Osteocyte (in vitro differentiated cells): ENCODE results near the gene OTOF. TPM values are rescaled to one million over a fixed set of nuclear protein-coding genes. Genes with fewer than 3 reads are reported as not detected.
A peak's percentile ranks its signal among the peaks of the same experiment; 100 is the strongest.

ENCODE experiments used
- DNase-seq: peaks from one replicate; pipeline ENCODE4 v3.0.0; 2021; ENCODE audit warnings: mixed read lengths; ENCODE audit not compliant: unreplicated experiment; ENCODE audit errors: extremely low spot score
- H3K27ac Mint-ChIP-seq: one replicate; pipeline ENCODE4 v1.8.0; 2021; ENCODE audit warnings: mild to moderate bottlenecking, mixed read lengths; ENCODE audit not compliant: unreplicated experiment
- H3K27me3 Mint-ChIP-seq: one replicate; pipeline ENCODE4 v1.8.0; 2021; ENCODE audit warnings: mixed read lengths; ENCODE audit not compliant: unreplicated experiment
- H3K36me3 Mint-ChIP-seq: one replicate; pipeline ENCODE4 v1.8.0; 2021; ENCODE audit warnings: mixed read lengths; ENCODE audit not compliant: unreplicated experiment
- H3K4me1 Mint-ChIP-seq: one replicate; pipeline ENCODE4 v1.8.0; 2021; ENCODE audit warnings: mixed read lengths; ENCODE audit not compliant: unreplicated experiment
- H3K4me3 Mint-ChIP-seq: one replicate; pipeline ENCODE4 v1.8.0; 2021; ENCODE audit warnings: mild to moderate bottlenecking, moderate library complexity, mixed read lengths; ENCODE audit not compliant: unreplicated experiment
- H3K9me3 Mint-ChIP-seq: one replicate; pipeline ENCODE4 v1.8.0; 2021; ENCODE audit warnings: mixed read lengths; ENCODE audit not compliant: unreplicated experiment
- CTCF ChIP-seq: fragments of 200-600 bp; sonication (generic); IDR thresholded peaks from 2 replicates; pipeline ENCODE4 v1.5.0; 2021; ENCODE audit warnings: antibody characterized with exemption, mild to moderate bottlenecking, moderate library complexity
- total RNA-seq: library from RNA; stranded (reverse); gene quantifications from 2 replicates; pipeline ENCODE4 v1.2.1, GENCODE V29; 2021

The OTOF gene
- total RNA-seq, 1 donor from 2014 or later: not detected

DNA sequence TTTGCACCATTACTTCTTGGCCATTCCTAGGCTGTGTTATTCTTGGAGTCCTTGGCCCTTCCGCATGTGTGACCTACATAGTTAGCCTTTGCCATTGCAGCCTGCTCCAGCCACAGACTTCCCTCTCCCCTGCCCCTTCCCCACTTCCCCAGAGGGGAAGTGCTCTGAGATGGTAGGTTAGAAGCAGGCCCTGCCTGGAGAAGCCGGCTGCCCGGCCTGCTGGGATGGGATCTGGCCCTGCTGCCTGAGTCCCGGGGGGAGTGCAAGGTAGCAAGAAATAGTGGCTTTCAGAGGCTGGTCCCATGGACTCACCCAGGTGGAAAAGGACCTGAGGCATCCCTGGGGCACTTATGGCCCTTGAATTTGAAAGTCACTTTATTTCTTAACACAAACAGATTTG lies 28.4 kb upstream of the OTOF start:
- no peaks in the 10 kb centered on the region for H3K9me3 Mint-ChIP-seq
- H3K4me3 Mint-ChIP-seq: no peak overlapping the region
- no peak overlapping the region for H3K27ac Mint-ChIP-seq
- H3K36me3 Mint-ChIP-seq: no peaks in the 10 kb centered on the region
- H3K4me1 Mint-ChIP-seq: peaks cover 2% of the 10 kb centered on the region
- no peak for DNase-seq
- TF ChIP-seq CTCF: no peak
- H3K27me3 Mint-ChIP-seq: peaks cover 34% of the 10 kb centered on the region

DNA sequence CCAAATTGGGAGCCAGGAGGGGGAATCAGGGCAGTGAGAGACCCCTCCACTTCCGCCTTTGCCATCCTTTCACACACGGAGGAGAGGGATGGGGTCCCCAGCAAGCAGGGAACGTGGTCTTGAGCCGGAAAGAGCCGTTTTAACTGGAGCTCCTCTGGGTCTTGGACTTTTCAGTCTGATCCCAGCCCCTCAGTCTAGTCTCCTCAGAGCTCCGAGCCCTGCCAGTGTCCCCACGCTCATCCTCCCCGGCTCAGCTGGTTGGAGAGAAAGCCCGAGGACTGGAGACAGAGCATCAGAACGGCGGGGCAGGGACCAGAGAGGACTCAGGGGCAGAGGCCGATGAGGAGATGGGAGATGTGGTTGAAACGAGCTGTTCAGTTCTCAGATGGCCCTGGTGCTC lies 26.1 kb upstream of the OTOF start:
- Mint-ChIP-seq H3K4me3 (no peak overlapping the region), H3K27ac (no peak overlapping the region), H3K36me3 (no peaks in the 10 kb centered on the region), H3K27me3 (peaks cover 47% of the 10 kb centered on the region), H3K4me1 (peaks cover 2% of the 10 kb centered on the region), H3K9me3 (no peaks in the 10 kb centered on the region)
- no peak for TF ChIP-seq CTCF
- DNase-seq: no peak

GRCh38 chr2:26503231-26503880 lies 25.4 kb upstream of the OTOF start:
- DNase-seq: no peak
- TF ChIP-seq CTCF: peak; percentile 71
- H3K4me3 Mint-ChIP-seq: no peak overlapping the region
- H3K9me3 Mint-ChIP-seq: no peaks in the 10 kb centered on the region
- peaks cover 49% of the 10 kb centered on the region for H3K27me3 Mint-ChIP-seq
- no peak overlapping the region for H3K27ac Mint-ChIP-seq
- peaks cover 2% of the 10 kb centered on the region for H3K4me1 Mint-ChIP-seq
- H3K36me3 Mint-ChIP-seq: no peaks in the 10 kb centered on the region

- H3K27ac Mint-ChIP-seq: no peak overlapping the region
- no peak for DNase-seq
- H3K4me3 Mint-ChIP-seq: no peak overlapping the region
- no peaks in the 10 kb centered on the region for H3K9me3 Mint-ChIP-seq
- peaks cover 2% of the 10 kb centered on the region for H3K4me1 Mint-ChIP-seq
- no peaks in the 10 kb centered on the region for H3K36me3 Mint-ChIP-seq
- TF ChIP-seq CTCF: no peak
- peaks cover 50% of the 10 kb centered on the region for H3K27me3 Mint-ChIP-seq
Observed at GRCh38 chr2:26500406-26500805, 22.5 kb upstream of the OTOF start.

DNA sequence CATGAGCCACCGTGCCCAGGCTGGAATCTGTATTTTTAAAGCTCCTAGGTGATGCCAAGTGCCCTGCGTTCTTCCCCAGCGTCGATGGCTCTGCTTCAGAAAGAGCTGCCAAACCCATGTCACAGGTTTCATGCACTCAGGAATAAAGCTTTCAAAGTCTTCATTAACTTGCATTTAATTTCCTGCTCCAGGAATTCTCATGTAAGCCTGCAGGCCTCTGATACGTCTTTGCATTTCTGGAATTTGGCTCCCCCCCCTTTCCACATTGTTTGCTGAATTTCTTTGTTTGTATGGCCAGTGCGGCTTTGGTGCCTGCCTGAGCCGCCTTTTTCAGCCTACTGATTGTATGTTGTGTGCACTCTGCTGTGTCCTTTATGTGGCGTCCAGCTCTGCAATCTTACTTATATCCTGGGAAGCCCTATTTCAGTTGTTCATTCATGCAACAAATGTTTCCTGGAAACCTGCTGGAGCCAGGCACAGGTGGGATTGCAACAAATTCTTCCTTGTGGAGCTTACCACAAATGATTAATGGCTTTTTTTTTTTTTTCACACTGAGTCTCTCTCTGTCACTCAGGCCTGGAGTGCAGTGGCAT lies 17.9 kb upstream of the OTOF start:
- H3K27ac Mint-ChIP-seq: no peak overlapping the region
- H3K9me3 Mint-ChIP-seq: no peaks in the 10 kb centered on the region
- no peak for DNase-seq
- H3K27me3 Mint-ChIP-seq: peaks cover 32% of the 10 kb centered on the region
- H3K4me1 Mint-ChIP-seq: no peaks in the 10 kb centered on the region
- H3K4me3 Mint-ChIP-seq: no peak overlapping the region
- TF ChIP-seq CTCF: no peak
- H3K36me3 Mint-ChIP-seq: no peaks in the 10 kb centered on the region
